ENCODE results near the gene LSM3.

The LSM3 gene

DNA sequence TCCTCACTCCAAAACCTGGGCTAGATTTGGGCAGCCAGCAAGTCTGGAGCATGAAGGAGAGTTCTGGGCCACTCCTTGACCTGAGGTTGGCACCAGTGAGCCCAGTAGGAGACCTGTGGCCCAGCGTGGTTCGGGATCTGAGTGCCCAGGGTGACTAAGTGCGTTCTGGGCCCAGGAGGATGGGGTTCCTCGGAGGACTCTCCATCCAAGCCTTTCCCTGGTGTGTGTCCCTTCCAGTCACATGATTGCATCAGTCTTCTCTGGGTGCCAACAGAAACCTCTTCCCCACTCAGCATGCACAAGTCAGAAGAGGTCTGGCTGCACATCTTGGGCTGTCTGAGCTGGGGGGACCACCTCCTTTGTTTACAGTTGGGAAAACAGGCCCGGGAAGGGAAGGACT is 38.8 kb upstream of the LSM3 start:
- H3F3A ChIP-seq (ENCODE audit: insufficient read depth, low read length), result no peaks in the 10 kb centered on the region
- H3K9me2 ChIP-seq (replicated peaks; ENCODE audit: insufficient read depth, low read length), result no peaks in the 10 kb centered on the region
- no peaks in the 10 kb centered on the region for H3K79me2 ChIP-seq (ENCODE audit: low read length)
- H3K9ac ChIP-seq (ENCODE audit: low read length), result no peak overlapping the region
- no peak overlapping the region for H3K4me2 ChIP-seq (ENCODE audit: low read depth, low read length)
- no peaks in the 10 kb centered on the region for H3K27me3 ChIP-seq (replicated peaks; ENCODE audit: insufficient read depth, low read length)
- H3K4me1 ChIP-seq (ENCODE audit: low read length), result no peaks in the 10 kb centered on the region
- TF ChIP-seq EZH2phosphoT487 (IDR thresholded peaks at IDR 0.05; ENCODE audit: low read length), result no peak
- TF ChIP-seq EZH2 (optimal IDR thresholded peaks at IDR 0.05; ENCODE audit: low read depth, low read length), result no peak
- TF ChIP-seq, protein P1, sequence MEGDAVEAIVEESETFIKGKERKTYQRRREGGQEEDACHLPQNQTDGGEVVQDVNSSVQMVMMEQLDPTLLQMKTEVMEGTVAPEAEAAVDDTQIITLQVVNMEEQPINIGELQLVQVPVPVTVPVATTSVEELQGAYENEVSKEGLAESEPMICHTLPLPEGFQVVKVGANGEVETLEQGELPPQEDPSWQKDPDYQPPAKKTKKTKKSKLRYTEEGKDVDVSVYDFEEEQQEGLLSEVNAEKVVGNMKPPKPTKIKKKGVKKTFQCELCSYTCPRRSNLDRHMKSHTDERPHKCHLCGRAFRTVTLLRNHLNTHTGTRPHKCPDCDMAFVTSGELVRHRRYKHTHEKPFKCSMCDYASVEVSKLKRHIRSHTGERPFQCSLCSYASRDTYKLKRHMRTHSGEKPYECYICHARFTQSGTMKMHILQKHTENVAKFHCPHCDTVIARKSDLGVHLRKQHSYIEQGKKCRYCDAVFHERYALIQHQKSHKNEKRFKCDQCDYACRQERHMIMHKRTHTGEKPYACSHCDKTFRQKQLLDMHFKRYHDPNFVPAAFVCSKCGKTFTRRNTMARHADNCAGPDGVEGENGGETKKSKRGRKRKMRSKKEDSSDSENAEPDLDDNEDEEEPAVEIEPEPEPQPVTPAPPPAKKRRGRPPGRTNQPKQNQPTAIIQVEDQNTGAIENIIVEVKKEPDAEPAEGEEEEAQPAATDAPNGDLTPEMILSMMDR (IDR thresholded peaks at IDR 0.05; ENCODE audit: low read length), result no peak
- H3K9me3 ChIP-seq (replicated peaks; ENCODE audit: insufficient read depth, low read length), result no peaks in the 10 kb centered on the region
- no peak overlapping the region for H3K4me3 ChIP-seq (ENCODE audit: low read length)
- H3K27ac ChIP-seq (ENCODE audit: low read length), result no peak overlapping the region
- no peaks in the 10 kb centered on the region for H4K20me1 ChIP-seq (ENCODE audit: insufficient read depth, low read length)
- no peaks in the 10 kb centered on the region for H3K36me3 ChIP-seq (replicated peaks; ENCODE audit: insufficient read depth, low read length)
- DNase-seq, result no peak
- no peak overlapping the region for H2AFZ ChIP-seq (ENCODE audit: low read length)

DNA sequence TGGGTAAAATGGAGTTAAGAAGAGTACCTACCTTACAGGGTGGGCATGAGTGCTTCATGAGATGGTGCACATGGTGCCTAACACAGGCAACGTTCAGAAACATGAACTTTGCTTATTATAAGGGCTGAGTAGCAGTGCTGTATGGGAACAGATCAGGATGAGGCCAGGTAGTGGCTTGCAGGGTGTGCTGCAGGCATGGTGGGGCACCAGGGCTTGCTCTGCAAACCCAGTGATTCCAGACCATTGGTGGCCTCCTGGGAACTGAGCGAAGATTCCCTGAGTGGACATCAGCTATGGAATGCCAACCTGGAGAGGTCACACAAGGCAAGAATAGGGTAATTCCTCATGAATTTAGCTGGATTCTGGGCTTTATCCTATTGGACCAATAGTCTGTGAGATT is 37.9 kb upstream of the LSM3 start:
- Histone ChIP-seq H3K4me3 (ENCODE audit: low read length) (no peak overlapping the region), H3K9me2 (replicated peaks; ENCODE audit: insufficient read depth, low read length) (no peaks in the 10 kb centered on the region), H2AFZ (ENCODE audit: low read length) (no peak overlapping the region), H4K20me1 (ENCODE audit: insufficient read depth, low read length) (no peaks in the 10 kb centered on the region), H3K9me3 (replicated peaks; ENCODE audit: insufficient read depth, low read length) (no peaks in the 10 kb centered on the region), H3K27me3 (replicated peaks; ENCODE audit: insufficient read depth, low read length) (no peaks in the 10 kb centered on the region), H3K36me3 (replicated peaks; ENCODE audit: insufficient read depth, low read length) (no peaks in the 10 kb centered on the region), H3K4me2 (ENCODE audit: low read depth, low read length) (no peak overlapping the region), H3F3A (ENCODE audit: insufficient read depth, low read length) (no peaks in the 10 kb centered on the region), H3K79me2 (ENCODE audit: low read length) (no peaks in the 10 kb centered on the region), H3K9ac (ENCODE audit: low read length) (no peak overlapping the region), H3K4me1 (ENCODE audit: low read length) (no peaks in the 10 kb centered on the region), H3K27ac (ENCODE audit: low read length) (no peak overlapping the region)
- DNase-seq, result no peak
- TF ChIP-seq EZH2phosphoT487 (IDR thresholded peaks at IDR 0.05; ENCODE audit: low read length) (no peak), EZH2 (optimal IDR thresholded peaks at IDR 0.05; ENCODE audit: low read depth, low read length) (no peak)
- TF ChIP-seq, protein P1 (IDR thresholded peaks at IDR 0.05; ENCODE audit: low read length), result no peak

DNA sequence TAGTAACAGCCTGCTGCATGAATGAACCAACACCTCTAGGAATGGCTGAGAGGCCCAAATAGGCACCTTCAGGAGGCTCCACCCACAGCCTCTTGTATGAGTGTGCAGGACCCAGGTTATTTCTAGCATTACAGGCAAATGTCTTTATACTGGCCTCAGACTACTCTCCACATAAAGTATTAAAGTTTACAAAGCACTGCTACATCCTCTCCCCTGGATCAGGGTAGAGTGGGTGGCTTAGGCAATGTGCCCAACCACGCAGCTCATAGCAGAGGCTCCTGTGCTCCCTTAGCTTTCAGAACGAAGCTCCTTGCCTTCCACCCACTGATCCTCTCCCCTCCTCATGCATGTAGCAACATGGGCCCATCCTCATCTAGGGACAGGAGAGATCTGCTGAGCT is 37.5 kb upstream of the LSM3 start:
- H3K9me3 ChIP-seq (replicated peaks; ENCODE audit: insufficient read depth, low read length), result no peaks in the 10 kb centered on the region
- no peak for DNase-seq
- H3K4me2 ChIP-seq (ENCODE audit: low read depth, low read length), result no peak overlapping the region
- no peaks in the 10 kb centered on the region for H3K27me3 ChIP-seq (replicated peaks; ENCODE audit: insufficient read depth, low read length)
- no peaks in the 10 kb centered on the region for H3K4me1 ChIP-seq (ENCODE audit: low read length)
- H3K27ac ChIP-seq (ENCODE audit: low read length), result no peak overlapping the region
- TF ChIP-seq, protein P1 (IDR thresholded peaks at IDR 0.05; ENCODE audit: low read length), result no peak
- no peak for TF ChIP-seq EZH2 (optimal IDR thresholded peaks at IDR 0.05; ENCODE audit: low read depth, low read length)
- TF ChIP-seq EZH2phosphoT487 (IDR thresholded peaks at IDR 0.05; ENCODE audit: low read length), result no peak
- no peaks in the 10 kb centered on the region for H3K9me2 ChIP-seq (replicated peaks; ENCODE audit: insufficient read depth, low read length)
- H4K20me1 ChIP-seq (ENCODE audit: insufficient read depth, low read length), result no peaks in the 10 kb centered on the region
- no peaks in the 10 kb centered on the region for H3K36me3 ChIP-seq (replicated peaks; ENCODE audit: insufficient read depth, low read length)
- no peak overlapping the region for H2AFZ ChIP-seq (ENCODE audit: low read length)
- no peak overlapping the region for H3K9ac ChIP-seq (ENCODE audit: low read length)
- no peaks in the 10 kb centered on the region for H3F3A ChIP-seq (ENCODE audit: insufficient read depth, low read length)
- H3K79me2 ChIP-seq (ENCODE audit: low read length), result no peaks in the 10 kb centered on the region
- no peak overlapping the region for H3K4me3 ChIP-seq (ENCODE audit: low read length)
